HG03066 (cell line): ENCODE data around the gene LRP6.
"Not testable (repeated sequence)": the region's sequence is repeated elsewhere in the genome, so short reads cannot be mapped to it uniquely, and the experiment has no call there.

Experiments
- ATAC-seq: cut with Tn5 transposase; IDR thresholded peaks from one replicate; pipeline ENCODE4 v1.9.1; 2021; ENCODE audit warnings: low read depth; ENCODE audit not compliant: unreplicated experiment

Gene LRP6

DNA sequence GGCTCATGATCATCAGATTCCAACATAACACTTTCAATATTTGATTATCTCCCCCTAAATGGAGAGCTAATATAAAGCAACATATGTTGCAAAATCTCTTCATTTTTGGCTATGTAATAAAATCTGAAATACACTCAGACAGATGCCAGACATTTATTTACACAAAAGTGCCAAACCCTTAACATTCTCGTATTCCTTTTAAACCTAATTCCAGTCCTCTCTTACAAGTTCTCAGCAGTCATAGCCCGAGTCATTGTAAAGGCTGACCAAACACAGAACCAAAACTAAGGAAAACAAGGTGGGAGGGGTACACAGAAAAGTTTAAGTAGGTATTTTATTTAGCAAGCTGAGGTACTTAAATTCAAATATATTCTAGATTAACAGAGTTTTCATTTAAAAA is 81.4 kb downstream of the LRP6 start:
- no peak for ATAC-seq

DNA sequence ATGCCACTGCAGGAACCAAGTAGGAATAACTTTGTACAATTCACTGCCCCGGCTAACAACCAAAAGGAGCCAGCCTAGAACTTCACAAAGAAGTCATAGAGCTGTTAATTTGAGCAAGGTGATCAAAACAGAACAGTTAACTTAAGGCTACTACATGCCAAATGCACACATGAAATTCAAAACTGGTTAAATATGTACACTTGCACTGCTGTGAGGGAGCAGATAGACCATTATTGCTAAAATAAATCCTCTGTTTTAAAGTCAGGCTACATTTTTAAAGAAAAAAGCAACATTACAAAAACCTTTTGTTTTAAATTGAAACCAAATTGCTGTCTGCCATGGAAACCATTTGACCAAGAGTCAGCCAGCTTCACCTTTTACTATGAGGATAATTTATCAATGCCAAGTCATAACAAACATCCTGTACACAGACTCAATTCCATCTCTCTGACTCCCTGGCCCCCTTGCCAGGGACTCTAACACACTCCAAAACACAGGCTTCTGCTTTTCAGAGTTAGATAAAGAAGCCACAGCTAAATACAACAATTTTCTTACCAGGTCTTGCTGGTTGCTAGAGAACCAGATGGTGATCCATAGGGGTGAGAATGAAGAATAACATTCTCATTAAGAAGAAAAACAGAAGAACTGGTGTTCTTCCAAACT is 84.0 kb downstream of the LRP6 start:
- no peak for ATAC-seq

DNA sequence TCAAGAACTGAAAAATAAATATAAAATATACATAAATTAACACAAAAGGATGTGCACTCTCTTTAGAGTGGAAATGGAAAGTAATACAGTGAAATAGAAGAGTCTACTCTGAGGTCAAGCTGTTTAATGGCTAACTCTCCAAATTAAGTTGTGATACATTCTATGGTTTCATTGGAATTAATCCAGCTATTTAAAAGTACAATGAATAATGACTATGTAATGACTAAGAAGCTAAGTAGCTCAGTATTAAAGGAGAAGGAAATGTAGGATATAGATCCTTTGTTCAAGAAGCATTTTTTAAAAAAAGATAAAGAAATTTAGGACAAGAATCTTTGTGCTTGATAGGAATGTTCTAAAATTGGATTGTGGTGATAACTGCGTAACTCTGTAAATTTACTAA is 85.3 kb downstream of the LRP6 start:
- no peak for ATAC-seq

DNA sequence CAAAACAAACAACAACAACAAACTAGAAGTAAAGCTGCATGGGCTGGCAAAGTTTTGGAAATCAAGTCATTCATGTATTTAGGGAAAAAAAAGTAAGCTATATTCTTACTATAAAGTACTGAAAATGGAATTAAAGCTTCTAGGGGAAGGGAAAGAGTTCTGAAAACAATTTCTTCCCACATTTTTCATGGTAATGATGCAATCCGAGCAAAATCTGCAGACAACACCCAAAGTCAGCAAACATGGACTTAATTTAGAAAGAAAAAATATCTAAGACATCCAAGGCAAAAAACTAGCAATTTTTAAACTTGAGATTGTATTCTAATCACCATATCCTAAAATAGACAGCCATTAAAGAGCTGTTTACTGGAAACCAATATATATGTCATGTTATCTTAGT is 86.3 kb downstream of the LRP6 start:
- ATAC-seq, result no peak

DNA sequence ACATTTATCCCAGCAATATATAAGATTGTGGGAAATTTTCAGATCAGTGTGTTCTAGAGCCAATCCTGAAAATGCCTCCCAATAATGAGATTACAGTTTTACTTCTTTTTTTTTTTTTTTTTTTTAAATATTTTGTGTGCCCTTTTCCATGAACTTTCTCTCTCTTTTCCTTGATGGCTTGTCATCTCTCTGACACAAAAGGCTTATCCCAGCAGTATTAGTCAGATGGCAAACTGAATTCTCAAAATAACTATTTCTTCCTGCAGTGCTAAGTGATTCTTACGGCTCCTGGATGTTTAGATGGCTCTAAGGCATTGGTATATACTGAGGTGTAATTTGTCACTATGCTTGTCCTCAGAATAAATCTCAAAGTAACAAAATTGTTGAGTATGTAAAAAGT is 86.7 kb downstream of the LRP6 start:
- ATAC-seq, result no peak

DNA sequence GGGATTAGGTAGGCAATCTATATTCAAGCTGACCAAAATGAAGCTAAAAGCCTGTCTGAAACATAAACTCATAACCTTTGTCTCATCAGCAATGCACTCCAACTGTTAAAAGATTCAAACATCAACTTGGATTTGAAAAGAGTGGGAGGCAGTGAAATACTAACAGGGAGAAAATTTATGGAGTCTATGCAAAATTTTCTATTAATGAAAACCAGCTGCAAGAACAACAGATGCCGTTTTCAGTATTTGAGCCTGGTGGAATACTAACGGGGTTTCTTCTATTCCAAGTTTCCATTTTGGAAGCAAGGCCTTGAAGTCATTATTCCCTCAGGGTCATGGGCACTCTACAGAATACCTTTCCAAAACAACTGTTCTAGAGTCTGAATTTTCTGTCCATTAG is 88.3 kb downstream of the LRP6 start:
- no peak for ATAC-seq

DNA sequence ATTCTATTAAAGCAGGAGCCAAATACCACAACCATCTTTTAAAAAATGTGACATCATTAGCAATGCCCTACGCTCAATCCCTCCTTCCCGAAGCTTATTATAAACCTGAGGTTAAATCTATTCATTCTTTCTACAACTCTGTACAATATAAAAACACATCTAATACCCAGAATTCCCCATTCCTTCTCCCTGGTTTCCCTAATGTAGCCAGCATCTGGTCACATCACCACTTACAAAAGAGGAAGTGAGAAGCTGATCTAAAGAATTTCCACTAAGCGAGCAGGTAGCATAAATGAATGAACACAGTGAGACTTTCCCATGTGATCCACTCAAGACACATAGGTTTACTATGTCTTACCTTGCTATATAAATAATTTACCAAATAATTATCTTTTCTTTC is 90.4 kb downstream of the LRP6 start:
- ATAC-seq, result peak; percentile 50

DNA sequence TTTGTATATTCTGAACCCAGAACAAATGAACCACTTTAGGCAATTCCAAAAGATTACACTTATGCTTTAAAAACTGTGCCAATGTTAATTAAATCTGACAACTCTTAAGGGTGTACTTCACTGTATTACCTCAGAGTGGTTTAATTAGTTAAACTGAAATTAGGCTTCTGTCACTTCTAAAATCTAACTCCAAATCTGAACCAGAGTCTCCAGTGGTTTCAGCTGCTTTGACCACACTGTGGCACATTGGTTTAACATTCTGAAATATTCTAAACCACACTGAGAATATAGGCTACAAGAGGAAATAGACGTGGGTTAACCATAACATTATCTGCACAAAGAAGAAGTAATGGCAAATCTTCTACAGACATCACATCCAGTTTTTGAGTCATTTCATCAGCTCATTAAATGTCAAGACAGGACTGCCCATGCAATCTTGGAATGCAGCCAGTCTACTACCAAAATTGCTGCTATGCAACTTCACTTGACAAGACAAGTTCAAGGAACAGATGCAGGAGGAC is 94.8 kb downstream of the LRP6 start:
- ATAC-seq, result peak; percentile 67

DNA sequence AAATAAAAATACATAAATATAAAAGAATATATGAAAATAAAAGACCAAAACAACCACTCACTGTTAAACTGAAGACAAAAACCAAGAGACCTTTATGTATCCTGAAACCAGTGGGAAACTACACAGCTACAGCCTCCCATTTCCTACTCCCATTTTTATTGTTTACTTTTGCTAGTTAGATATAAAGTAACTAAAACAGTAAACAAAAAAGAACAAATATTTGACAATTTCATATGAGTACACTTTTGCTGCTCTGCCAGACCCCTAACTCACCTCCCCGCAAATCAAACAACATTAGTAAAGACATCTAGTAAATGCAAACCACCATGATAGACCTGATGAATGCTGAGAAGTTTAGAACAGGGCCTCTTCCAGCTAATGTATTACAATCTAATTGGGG is 99.0 kb downstream of the LRP6 start:
- no peak for ATAC-seq

DNA sequence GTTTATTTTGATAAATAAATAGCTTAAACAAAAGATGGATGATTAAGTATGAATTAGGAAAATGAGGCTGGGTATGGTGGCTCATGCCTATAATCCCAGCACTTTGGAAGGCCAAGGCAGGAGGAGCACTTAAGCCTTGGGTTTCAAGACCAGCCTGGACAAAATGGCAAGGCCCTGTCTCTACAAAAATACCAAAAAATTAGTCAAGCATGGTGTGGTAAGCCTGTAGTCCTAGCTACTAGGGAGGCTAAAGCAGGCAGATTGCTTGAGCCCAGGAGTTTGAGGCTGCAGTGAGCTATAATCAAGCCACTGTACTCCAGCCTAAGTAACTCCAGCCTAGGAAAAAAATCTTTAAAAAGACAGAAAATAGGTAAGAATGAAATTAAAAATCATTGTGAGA is 100.1 kb downstream of the LRP6 start:
- no peak for ATAC-seq

DNA sequence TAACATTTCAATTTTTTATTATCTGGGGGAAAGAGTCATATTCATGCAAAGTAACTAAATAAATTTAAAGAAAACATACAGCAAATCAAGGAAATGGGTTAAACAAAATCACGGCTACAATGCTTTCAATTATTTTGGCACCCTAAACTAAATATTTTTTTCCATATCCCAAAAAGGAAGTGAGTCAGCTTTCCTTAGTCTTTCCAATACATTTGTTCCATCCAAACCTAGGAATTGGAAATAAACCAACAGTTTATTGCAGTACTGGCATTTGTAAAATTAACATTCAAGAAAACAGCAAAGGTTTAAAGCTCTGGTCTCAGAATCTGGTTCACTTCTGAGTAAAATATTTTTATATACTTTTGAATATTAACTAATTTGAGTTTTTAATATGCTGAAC is 106.9 kb downstream of the LRP6 start:
- ATAC-seq, result no peak

DNA sequence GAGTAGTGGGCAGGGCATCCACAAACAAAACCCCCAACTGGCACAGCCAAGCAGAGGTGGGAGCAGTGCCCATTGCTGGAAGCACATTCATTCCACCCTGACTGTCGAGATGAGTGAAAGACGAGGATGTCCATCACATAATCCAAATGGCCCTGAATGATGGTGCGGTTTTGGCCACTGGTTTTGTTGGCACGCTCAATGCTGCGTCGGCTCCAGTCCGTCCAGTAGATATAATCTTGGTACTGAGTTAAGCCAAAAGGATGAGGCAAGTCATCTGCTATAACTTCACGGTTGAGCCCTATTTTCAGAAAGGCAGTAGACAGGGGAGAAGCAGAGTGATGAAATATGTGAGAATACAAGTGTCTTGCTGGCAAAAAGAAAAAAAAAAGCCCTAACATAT is 108.0 kb downstream of the LRP6 start:
- ATAC-seq, result no peak

DNA sequence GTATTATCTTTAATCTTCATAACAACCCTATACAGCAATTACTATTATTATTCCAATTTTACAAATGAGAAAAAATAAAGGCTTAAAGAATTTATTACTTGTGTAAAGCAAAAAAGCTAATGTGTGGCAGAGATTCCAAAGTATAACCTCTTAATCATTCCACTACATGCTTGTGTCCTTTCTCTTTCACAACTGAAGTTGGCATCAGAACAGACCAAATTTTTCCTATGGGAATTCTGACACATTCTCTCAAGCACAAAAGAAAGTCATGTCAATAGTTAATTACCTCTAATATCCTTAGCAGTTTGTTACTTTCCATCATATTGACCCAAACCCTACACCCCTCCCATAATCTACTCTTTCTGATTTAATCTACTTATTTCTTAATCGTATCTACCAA is 109.4 kb downstream of the LRP6 start:
- ATAC-seq, result no peak

DNA sequence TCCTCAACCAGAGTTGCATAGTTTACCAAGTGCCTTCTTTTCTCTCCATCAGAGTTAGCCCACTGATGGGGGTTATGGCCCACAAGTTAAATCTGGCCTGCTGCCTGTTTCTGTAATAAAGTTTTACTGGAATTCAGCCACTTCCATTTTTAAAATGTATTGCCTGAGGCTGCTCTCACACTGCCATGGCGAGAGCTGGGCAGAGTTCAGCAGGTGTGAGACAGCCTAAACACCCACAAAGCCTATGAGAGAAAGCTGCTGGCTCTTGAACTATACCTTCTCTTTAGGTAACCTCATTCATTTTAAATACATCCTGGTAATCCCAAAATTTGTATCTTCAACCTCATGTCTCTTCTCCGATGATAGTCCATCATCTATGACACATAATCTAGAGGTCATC is 110.0 kb downstream of the LRP6 start:
- ATAC-seq, result no peak

DNA sequence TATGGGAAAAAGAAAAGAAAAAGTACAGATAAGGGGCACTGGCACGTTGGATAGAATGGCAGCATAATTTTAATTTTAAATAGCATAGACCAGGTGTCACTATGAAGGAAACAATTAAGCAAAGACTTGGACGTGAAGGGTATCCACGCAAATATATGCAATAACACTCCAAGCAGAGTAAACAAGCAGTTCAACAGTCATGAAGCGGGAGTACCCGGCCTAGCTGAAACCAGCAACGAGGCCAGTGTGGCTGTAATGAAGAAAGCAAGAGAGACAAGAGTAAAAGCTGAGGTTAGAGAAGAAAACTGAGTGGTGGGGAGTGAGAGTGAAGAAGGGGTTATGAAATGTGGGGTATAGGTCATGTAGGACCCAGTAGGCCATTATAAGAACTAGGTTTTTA is 110.7 kb downstream of the LRP6 start:
- ATAC-seq, result no peak

DNA sequence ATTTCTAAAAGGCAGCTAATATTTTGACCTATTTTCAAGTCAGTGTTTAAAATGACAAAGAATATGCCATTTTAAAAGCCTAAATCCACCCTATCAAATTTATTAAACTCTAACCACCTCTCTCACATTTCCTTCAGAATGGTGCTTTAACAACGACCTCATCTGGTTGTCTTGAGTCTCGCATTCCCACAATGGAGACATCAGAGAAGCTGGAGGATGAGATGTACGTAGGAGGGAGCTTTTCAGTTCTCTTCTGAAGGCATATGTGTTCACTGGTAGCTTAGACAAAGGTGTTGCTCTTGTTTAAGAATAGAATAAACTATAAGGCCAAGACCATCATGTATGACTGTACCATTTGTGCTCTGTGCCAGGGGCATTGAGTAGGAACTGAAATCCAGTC is 113.2 kb downstream of the LRP6 start:
- no peak for ATAC-seq

DNA sequence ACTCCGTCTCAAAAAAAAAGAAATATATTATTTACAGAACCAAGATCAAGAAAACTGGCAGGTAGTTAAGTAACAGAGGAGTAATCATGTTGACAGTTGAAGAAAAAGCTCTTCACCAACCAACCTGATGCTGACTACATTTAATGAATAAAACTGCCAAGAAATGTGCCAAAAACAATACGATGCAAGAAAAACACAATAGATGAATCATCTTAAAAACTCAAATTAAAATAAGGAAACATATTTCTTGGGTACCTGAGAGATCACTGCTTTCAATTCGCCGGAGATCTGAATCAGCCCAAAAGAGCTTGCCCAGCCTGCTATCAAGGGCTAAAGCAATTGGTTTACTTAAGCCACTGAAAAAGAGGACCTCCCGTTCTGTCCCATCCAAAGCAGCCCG is 119.7 kb downstream of the LRP6 start:
- ATAC-seq, result no peak

DNA sequence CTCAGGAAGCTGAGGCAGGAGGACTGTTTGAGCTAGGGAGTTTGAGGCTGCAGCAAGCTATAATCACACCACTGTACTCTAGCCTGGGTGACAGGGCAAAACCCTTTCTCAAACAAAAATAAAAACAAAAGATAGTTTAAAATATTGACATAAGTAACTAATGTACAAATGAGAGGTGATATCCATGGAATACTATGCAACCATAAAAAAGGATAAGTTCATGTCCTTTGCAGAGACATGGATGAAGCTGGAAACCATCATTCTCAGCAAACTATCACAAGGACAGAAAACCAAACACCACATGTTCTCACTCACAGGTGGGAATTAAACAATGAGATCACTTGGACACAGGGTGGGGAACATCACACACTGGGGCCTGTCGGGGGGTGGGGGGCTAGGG is 122.3 kb downstream of the LRP6 start:
- not testable (repeated sequence) for ATAC-seq

DNA sequence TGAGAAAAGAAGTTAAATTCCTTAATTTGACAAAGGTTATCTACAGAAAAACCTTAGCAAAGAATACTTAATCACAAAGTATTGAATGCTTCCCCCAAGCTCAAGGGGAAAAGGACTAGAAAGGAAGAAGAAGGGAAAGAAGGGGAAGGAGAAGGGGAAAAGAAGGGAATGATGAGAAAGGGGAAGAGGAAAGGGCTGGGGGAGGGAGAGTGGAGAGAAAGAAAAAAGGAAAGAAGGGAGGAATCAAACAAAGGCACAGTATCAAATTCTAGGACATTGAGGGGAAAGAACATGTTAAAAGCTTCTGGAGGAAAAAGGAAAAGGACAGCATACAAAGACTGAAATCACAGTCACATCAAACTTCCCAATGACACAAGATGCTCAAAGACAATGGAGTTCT is 125.8 kb downstream of the LRP6 start:
- ATAC-seq, result no peak

DNA sequence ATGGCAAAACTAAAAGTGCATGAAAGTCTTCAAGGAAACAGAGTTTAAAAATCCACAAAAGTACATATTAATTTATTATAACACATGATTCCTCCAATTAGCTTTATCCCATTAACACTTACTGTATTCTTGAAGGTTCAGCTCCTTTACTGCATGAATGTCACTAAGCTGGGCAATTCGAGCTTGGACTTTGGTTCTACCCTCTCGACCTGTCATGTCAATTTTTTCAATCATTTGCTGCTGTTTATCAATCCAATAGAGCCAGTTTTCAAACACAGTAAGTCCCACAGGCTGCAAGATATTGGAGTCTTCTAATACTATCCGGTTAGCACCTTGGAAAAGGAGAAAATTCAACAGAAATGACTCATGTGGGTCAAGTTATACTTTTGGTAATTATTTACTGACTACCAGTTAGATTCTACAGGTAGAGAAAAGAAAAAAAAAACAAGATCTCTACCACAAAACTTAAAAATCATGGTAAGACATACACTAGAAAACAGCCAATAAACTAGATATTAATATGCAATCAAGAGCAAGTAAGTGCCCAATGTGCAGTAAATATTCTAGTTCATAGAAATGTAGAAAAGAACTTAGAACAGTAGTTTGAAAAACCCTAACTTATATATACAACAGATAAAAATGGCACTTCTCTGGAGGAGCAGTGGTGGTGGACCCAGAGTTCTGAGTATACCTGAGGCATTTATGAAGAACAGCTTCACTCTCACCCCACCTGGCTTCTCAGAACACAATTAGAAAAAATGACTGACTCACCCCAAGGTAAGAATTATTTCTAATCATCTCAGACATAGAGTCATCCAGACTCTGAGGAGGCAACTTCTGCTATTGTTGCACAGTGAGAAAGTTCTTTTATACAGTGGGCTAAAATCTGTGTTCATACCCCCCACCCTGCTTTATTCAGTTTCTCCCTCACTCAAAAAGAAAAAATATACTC is 128.4 kb downstream of the LRP6 start:
- ATAC-seq, result no peak

DNA sequence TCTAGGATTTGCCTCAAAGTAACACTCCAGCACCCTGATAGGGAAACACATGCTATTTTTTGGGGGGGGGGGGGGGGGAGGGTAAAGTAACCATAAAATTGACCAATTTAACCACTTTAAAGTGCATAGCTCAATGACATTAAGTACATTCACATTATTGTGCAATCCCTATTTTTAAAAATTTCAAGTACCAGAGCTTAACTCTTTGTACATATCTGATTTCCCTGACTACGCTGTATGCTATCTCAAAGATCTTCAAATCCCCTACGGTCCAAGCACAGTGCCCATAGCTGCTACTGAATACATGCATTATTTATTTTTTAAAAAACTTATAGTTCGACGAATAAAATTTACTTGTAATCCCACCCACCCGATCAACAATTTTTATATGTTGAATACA is 133.1 kb downstream of the LRP6 start:
- no peak for ATAC-seq

DNA sequence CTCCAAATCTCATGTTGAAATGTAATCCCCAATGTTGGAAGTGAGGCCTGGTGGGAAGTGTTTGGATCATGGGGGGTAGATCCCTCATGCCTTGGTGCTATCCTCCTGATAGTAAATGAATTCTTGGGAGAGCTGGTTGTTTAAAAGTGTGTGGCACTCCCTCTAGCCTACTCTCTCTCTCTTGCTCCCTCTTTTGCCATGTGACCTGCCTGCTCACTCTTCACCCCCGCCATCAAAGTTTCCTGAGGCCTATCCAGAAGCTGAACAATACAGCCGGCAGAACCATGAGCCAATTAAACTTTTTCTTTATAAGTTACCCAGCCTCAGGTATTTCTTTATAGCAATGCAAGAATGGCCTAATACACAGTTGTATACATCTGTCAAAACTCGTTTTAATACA is 133.6 kb downstream of the LRP6 start:
- ATAC-seq, result no peak
